ENCODE results near the gene ZNF83. TPM values are rescaled to one million over a fixed set of nuclear protein-coding genes. Genes with fewer than 3 reads are reported as not detected.

ZNF83 gene
- total RNA-seq, 1 donor from 2014 or later: 37.8 TPM

- H3K36me3 Mint-ChIP-seq (ENCODE audit: low read depth): peaks cover 37% of the 10 kb centered on the region
- no peak for DNase-seq (ENCODE audit: low spot score)
- no peak overlapping the region for H3K4me3 Mint-ChIP-seq (ENCODE audit: unreplicated experiment)
Observed at GRCh38 chr19:52659013-52659412, 20.9 kb upstream of the ZNF83 start.

GRCh38 chr19:52658595-52658994 is 20.4 kb upstream of the ZNF83 start:
- peaks cover 42% of the 10 kb centered on the region for H3K36me3 Mint-ChIP-seq (ENCODE audit: low read depth)
- no peaks in the 10 kb centered on the region for H3K27me3 Mint-ChIP-seq (ENCODE audit: low read depth)
- no peak overlapping the region for H3K27ac Mint-ChIP-seq (ENCODE audit: unreplicated experiment)
- H3K4me1 Mint-ChIP-seq (ENCODE audit: low read depth): peaks cover 17% of the 10 kb centered on the region
- no peak for TF ChIP-seq CTCF (IDR thresholded peaks at IDR 0.05)
- no peak overlapping the region for H3K4me3 Mint-ChIP-seq (ENCODE audit: unreplicated experiment)
- no peaks in the 10 kb centered on the region for H3K9me3 Mint-ChIP-seq (ENCODE audit: low read depth)
- no peak for DNase-seq (ENCODE audit: low spot score)

More at GRCh38 chr19:52659013-52659412, 20.9 kb upstream of the ZNF83 start:
- H3K4me1 Mint-ChIP-seq (ENCODE audit: low read depth): peaks cover 17% of the 10 kb centered on the region
- TF ChIP-seq CTCF (IDR thresholded peaks at IDR 0.05): no peak
- no peaks in the 10 kb centered on the region for H3K9me3 Mint-ChIP-seq (ENCODE audit: low read depth)
- H3K27ac Mint-ChIP-seq (ENCODE audit: unreplicated experiment): no peak overlapping the region
- no peaks in the 10 kb centered on the region for H3K27me3 Mint-ChIP-seq (ENCODE audit: low read depth)

GRCh38 chr19:52653161-52653560 is 15.0 kb upstream of the ZNF83 start:
- Mint-ChIP-seq H3K9me3 (ENCODE audit: low read depth) (no peaks in the 10 kb centered on the region), H3K27me3 (ENCODE audit: low read depth) (no peaks in the 10 kb centered on the region), H3K4me1 (ENCODE audit: low read depth) (peaks cover 19% of the 10 kb centered on the region), H3K4me3 (ENCODE audit: unreplicated experiment) (no peak overlapping the region), H3K27ac (ENCODE audit: unreplicated experiment) (no peak overlapping the region), H3K36me3 (ENCODE audit: low read depth) (peaks cover 43% of the 10 kb centered on the region)
- DNase-seq (ENCODE audit: low spot score): no peak
- TF ChIP-seq CTCF (IDR thresholded peaks at IDR 0.05): no peak

GRCh38 chr19:52651956-52652355 is 13.8 kb upstream of the ZNF83 start:
- peaks cover 30% of the 10 kb centered on the region for H3K4me1 Mint-ChIP-seq (ENCODE audit: low read depth)
- no peaks in the 10 kb centered on the region for H3K9me3 Mint-ChIP-seq (ENCODE audit: low read depth)
- DNase-seq (ENCODE audit: low spot score): no peak
- H3K36me3 Mint-ChIP-seq (ENCODE audit: low read depth): peaks cover 42% of the 10 kb centered on the region
- no peak overlapping the region for H3K27ac Mint-ChIP-seq (ENCODE audit: unreplicated experiment)
- no peak overlapping the region for H3K4me3 Mint-ChIP-seq (ENCODE audit: unreplicated experiment)
- H3K27me3 Mint-ChIP-seq (ENCODE audit: low read depth): no peaks in the 10 kb centered on the region
- no peak for TF ChIP-seq CTCF (IDR thresholded peaks at IDR 0.05)

DNA sequence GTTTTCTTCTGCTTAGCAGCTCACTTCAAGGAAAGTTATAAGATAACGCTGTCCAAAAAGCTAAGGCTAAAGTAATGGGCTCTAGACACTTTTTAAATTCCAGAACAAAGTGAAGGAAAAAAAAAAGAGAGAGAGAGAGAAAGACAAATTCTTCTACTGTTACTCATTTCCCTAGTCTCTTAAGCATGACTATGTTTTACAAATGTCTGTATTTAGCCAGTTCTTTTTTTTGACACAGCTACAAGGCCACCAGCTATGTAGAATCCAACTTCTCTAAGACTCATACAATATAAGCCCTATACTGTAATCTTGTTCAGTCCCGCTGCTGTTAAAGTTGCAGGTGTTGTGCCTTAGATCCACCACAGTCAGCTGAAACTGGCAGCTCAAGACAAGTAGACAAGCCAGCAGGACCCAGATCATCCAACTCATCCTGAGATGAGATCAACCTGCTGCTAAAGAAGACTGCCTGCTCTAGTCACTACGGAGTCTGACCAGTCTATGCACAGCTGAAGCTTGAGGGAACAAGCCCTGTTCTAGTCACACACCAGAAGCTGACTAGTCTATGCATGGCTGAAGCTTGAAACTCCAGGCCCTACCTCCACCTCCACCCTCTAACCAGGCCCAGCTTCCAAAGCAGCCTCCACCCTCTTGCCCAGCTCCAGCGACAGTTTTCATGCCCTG is 10.3 kb upstream of the ZNF83 start:
- DNase-seq (ENCODE audit: low spot score): no peak
- Mint-ChIP-seq H3K4me3 (ENCODE audit: unreplicated experiment) (peak overlapping the region; percentile 47), H3K36me3 (ENCODE audit: low read depth) (peaks cover 25% of the 10 kb centered on the region), H3K9me3 (ENCODE audit: low read depth) (no peaks in the 10 kb centered on the region), H3K27ac (ENCODE audit: unreplicated experiment) (peak overlapping the region; percentile 98), H3K4me1 (ENCODE audit: low read depth) (peaks cover 38% of the 10 kb centered on the region), H3K27me3 (ENCODE audit: low read depth) (no peaks in the 10 kb centered on the region)
- no peak for TF ChIP-seq CTCF (IDR thresholded peaks at IDR 0.05)

Measured in chondrocyte (in vitro differentiated cells).